ENCODE results near the gene SAP30BP.

DNA sequence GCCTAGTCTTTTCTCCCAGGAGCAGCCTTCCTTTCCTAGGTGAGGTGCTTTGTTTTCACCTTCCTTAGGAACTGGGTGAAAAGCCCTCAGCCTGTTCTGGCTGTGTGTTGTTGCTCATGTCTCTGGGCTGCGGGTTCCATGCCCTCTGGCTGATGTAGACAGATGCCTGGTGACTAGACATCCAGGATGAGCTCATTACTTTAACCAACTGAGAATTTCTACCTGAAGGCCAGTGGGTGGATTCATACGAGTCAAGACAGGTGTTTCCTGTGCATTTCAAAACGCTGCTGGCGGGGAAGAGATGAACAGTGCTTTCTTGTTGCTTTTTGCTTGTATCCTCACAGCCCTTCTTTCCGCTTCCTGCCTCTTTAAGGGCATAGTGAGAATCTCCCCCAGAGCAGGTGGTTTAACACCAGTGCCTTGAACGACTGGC lies 22.3 kb downstream of the SAP30BP start:
- TF ChIP-seq, protein P1, sequence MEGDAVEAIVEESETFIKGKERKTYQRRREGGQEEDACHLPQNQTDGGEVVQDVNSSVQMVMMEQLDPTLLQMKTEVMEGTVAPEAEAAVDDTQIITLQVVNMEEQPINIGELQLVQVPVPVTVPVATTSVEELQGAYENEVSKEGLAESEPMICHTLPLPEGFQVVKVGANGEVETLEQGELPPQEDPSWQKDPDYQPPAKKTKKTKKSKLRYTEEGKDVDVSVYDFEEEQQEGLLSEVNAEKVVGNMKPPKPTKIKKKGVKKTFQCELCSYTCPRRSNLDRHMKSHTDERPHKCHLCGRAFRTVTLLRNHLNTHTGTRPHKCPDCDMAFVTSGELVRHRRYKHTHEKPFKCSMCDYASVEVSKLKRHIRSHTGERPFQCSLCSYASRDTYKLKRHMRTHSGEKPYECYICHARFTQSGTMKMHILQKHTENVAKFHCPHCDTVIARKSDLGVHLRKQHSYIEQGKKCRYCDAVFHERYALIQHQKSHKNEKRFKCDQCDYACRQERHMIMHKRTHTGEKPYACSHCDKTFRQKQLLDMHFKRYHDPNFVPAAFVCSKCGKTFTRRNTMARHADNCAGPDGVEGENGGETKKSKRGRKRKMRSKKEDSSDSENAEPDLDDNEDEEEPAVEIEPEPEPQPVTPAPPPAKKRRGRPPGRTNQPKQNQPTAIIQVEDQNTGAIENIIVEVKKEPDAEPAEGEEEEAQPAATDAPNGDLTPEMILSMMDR (IDR thresholded peaks at IDR 0.05) = no peak
- no peak for TF ChIP-seq POLR2A (IDR thresholded peaks at IDR 0.05)

All from Peyer's patch (tissue), 4 donors.